Hepatocyte (in vitro differentiated cells): ENCODE measurements around the gene HELB.
"Not testable (repeated sequence)": the region's sequence is repeated elsewhere in the genome, so short reads cannot be mapped to it uniquely, and the experiment has no call there.

Experiments
- CTCF ChIP-seq: fragments of 200-600 bp; sonication (generic); IDR thresholded peaks from 2 replicates; pipeline ENCODE4 v1.5.1; 2016; ENCODE audit warnings: antibody characterized with exemption, mild to moderate bottlenecking; ENCODE audit not compliant: poor library complexity
- EZH2 ChIP-seq: fragments of 200-600 bp; sonication (generic); IDR thresholded peaks from 2 replicates; pipeline ENCODE4 v1.6.1; 2016; ENCODE audit warnings: antibody characterized with exemption, mild to moderate bottlenecking, borderline replicate concordance

DNA sequence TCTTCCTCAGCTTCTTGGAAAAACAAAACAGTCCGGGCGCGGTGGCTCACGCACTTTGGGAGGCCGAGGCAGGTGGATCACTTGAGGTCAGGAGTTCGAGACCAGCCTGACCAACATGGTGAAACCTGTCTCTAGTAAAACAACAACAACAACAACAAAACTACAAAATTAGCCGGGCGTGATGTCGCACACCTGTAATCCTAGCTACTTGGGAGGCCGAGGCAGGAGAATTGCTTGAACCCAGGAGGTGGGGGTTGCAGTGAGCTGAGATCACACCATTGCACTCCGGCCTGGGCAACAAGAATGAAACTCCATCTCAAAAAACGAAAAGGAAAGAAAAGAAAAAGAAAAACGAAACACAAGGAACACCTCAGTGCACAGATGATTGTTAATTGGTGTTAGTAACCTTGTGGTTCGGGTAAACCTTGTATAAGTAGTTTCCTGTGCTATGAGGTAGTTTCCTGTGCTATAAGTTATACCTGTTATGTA lies 1.1 kb downstream of the HELB start:
- TF ChIP-seq CTCF, EZH2: not testable (repeated sequence)
